Measurements from ENCODE around the gene IFI27L2.
A peak's percentile ranks its signal among the peaks of the same experiment; 100 is the strongest.
"Not testable (repeated sequence)": the region's sequence is repeated elsewhere in the genome, so short reads cannot be mapped to it uniquely, and the experiment has no call there.

The IFI27L2 gene, protein sequence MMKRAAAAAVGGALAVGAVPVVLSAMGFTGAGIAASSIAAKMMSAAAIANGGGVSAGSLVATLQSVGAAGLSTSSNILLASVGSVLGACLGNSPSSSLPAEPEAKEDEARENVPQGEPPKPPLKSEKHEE

DNA sequence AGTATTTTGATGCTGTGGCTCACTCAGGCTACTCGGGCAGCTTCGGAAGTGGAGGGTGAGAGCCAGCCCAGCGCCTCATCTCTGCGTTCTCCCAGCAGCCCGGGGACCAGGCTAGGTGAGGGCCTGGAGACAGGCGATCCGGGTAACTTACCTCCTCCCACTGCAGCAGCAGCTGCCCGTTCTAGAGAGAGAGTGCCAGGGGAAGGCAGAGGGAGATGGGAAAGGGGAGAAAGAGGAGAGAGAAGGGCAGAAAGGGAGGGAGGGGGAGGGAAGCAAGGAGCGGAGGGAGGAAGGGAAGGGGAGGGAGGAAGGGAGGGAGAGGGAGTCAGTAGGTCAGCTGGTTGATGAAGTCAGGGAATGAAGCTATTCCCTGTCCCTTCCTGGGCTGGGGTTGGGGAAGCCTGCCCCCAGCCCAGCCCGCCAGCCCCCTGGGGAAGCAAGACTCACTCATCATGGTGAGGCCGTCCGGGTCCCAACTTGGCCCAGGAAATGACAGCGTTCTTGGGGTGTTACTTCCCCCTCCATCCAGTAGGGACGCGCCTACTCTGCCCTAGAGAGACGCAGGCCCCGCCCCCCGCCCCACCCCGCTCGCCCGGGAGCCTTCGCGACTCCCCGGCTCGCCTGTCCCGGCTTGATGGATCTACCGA, at the start of gene IFI27L2:
Gene IFI27L2 (minus strand): TSS at position 494 of the 647 bp plus-strand sequence. CDS start 40 bp downstream, at position 454.
- DNase-seq (ENCODE audit: low read depth in 2 of 2, low spot score in 1 of 2): peak; percentile 10 to 27

DNA sequence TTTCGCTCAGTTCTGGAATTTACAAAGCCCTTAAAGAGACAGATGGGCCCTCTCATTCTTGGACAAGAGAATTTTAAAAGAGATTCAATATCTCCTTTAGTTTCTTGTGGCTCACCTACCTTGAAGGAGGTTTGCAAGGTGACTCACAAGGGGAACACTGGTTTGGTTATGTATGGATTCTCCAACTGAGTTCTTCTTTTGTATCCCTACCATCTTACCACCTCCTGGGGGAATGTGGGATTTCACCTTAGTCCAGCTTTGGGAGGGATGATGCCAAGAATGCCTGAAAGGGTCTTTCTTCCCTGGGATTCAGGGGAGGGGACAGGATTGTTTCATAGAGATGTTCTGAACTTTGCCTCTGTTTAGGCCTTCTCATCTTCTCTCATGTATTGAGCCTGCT, 48.4 kb upstream of the IFI27L2 start:
- no peak for DNase-seq (ENCODE audit: low read depth in 2 of 2, low spot score in 1 of 2)

DNA sequence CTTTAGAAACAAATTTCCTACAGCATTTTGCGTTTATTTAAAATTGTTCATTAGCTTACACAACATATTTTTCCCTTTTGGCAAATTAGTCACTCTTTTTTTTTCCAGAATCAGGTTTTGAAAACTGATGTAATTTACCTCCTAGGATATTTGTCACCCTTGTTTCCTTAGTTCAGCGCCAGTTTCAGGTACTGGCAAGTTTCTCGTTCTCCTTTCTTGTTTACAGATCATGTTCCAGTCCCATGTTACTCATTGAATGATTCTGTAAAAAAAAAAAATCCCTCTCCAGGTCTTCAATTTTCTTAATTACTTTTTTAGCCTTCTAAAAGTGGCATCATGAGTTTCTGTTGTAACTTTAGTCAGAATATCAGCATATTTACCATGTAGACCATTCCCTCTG, 47.4 kb upstream of the IFI27L2 start:
- DNase-seq (ENCODE audit: low read depth in 2 of 2, low spot score in 1 of 2): no peak

DNA sequence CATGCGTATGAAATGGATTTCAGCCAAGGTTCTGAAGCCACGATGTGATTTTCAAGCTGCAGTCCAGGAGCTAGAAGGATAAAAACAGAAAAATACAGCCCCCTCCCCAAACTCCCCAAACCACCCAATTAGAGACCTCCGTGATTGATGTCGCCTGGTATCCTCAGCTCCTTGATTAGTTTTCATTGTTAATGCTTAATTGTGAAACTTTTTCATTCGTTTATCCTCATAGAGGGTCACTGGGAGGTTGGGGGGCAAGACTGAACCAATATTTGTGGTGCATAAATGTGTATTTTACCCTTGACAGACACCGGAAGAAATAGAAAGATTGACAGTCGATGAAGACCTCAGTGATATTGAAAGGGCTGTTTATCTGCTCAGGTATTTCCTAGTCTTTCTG, 46.3 kb upstream of the IFI27L2 start:
- no peak for DNase-seq (ENCODE audit: low read depth in 2 of 2, low spot score in 1 of 2)

DNA sequence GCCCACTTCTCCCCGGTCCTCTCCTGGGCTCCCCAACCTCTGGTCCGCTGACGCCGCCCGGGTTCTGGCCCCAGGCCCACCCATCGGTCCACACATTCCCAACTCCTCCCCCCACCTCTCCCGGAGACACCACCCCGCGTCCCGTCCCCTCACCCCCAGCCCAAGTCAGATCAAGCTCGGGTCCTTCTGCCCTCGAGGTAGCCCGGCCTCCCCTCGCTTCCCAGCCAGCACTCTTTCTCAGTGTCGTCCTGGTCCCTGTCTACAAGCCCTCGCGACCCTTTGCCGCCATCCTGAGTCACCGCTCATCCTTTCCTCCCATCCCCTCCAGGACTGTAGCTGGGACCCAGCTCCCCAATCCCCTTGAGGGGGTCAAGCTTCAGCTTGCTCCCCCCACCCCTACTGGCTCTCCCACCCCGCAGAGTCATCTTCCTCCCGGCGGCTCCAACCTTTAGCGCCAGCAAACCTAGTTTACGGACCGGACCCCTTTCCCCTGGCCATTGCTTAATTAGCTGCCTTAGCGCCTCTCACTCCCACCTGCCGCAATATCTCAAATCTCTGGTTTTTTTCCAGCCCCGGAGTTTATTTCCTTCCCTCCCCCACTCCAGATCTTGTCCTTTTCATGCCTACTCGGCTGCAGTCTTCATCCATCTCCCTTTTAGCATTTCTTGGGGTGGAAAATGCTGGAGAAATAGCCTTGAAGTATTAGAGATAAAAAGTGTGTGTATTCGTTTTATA, 45.8 kb upstream of the IFI27L2 start:
- DNase-seq (ENCODE audit: low read depth in 2 of 2, low spot score in 1 of 2): no peak

DNA sequence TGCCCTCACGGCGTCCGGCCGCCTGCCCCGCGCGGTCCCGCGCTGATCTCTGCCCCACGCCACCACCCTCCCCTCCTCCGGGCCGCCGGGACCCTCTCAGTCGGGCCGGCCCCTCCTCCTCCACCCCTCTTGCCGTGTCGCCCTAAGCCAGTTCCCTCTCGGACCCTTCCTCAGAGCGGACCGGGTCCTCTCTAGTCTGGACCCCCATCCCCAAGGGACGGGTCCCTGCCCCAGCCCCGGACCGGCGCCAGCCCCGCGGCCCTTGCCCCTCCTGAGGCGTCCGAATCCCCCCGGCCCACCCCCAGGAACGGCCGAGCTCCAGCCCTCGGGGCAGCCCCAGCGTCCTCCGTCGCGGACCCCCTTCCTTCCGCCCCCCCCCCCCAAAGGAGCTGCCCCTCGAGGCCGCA, 45.2 kb upstream of the IFI27L2 start:
- DNase-seq (ENCODE audit: low read depth in 2 of 2, low spot score in 1 of 2): no peak

DNA sequence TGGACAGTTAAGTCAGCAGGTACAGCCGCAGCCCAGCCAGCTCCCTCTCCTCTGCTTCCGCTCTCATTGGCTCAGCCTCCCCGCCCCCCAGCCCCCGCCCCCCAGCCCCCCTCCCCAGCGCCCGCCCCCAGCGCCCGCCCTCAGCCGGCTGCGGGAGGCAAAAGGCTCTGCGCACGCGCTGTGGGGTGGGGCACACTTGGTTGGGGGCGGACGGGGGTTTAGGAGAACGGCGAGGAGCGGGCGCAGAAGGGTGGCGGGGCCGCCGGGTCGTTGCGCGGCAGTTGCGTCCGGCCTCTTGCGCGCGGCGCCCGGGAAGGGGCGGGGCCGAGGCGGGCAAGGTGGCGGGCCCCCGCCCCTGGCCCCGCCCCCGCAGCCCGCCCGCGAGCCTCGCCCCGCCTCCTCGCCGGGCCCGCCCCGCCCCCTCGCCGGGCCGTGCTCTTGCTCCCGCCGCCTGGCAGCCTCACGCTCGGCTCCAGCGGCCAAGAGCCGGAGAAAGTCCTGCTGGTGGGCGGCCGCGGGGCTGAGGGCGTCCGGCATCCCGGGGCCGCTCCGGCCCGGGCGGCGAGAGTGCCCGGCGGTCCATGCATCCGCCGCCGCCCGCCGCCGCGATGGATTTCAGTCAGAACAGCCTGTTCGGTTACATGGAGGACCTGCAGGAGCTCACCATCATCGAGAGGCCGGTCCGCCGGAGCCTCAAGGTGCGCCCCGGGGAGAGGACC, 44.6 kb upstream of the IFI27L2 start, which contains the start of gene PPP4R4:
Gene PPP4R4 (plus strand): TSS at position 438 of the 719 bp plus-strand sequence. CDS start 144 bp downstream, at position 582.
- peak; percentile 59 to 76 for DNase-seq (ENCODE audit: low read depth in 2 of 2, low spot score in 1 of 2)

DNA sequence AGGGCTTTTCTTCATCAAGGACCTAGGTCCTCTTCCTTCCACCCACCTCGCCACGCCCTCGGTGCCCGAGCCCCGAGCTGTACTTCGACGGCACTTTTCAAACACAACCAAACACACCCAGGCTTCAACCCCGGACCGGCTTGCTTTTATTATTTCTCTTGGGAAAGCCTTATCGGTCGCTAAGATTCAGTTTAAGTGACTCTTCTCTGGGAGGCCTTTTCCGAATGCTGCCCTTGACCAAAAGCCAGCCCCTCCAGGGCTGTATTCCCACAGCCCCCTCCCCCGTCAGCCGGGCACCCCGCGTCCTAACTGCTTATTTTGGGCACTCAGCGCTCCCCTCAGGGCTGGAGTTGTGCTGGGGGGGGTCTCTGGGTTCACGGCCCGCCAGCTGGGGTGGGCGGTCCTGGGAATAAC, 44.1 kb upstream of the IFI27L2 start:
- no peak for DNase-seq (ENCODE audit: low read depth in 2 of 2, low spot score in 1 of 2)

DNA sequence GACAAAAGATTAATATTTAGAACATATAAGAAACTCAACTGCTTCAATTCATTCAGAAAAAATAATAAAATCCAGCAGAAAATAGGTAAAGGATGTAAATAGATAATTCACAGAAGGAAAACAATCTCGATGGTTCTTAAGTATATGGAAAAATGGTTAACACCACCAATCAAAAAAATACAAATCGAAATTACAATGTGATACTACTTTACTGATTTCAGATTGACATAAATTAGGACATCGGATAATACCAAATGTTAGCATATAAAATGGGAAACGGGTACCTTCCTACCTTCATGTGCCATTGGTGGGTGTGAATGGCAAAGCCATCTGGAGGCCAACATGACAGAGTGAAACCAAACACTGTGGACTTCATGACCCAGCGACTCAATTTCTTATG, 43.1 kb upstream of the IFI27L2 start:
- no peak for DNase-seq (ENCODE audit: low read depth in 2 of 2, low spot score in 1 of 2)

DNA sequence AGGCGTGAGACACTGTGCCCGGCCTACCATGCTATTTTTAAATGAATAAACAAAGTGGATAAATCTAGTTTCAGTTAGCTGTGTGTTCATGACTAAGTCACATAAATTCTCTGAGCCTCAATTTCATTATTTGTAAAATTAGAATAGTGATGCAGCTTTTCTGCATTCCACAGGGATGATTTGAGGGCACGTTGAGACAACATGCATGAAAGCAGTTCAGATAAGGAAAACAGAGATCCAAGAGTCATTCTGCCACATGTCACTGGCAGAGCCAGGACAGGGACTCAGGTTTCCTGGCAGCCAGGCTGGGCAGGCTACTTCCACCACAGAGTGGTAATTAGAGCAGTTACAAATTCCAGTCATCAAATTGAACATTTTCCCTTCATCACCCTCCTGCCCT, 41.8 kb upstream of the IFI27L2 start:
- no peak for DNase-seq (ENCODE audit: low read depth in 2 of 2, low spot score in 1 of 2)

DNA sequence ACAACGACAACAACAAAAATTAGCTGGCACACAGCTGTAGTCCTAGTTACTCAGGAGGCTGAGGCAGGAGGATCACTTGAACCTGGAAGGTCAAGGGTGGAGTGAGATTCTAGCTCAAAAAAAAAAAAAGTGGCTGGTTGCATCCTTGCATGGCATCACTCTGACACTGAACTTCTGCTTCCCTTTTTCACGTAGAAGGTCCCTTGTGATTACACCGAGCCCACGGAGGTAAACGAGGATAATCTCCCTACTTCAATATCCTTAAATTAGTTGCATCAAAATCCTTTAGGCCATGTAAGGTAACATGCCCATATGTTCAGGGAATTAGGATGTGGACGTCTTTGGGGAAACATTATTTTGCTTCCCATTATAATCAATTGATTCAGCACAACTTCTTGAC, 40.7 kb upstream of the IFI27L2 start:
- DNase-seq (ENCODE audit: low read depth in 2 of 2, low spot score in 1 of 2): no peak

DNA sequence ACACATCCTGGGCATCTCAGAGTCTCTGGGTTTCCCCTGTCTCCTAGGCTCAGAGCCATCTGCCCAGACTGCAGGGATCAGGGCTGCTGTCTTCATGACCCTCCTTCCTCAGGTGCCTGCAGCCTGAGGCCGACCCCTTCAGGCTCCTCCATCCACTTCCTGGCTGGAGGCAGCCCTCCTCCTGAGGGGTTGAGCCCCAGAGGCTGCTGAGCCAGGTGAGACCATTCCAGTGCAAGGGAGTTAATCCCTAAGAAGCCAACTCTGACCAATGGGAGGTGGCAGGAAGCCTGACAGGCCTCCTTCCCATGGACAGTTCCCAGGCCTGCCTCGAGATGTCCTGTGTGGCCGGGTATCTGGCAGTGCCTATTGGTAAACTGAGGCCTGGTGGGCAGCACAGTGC, 36.3 kb upstream of the IFI27L2 start:
- no peak for DNase-seq (ENCODE audit: low read depth in 2 of 2, low spot score in 1 of 2)

DNA sequence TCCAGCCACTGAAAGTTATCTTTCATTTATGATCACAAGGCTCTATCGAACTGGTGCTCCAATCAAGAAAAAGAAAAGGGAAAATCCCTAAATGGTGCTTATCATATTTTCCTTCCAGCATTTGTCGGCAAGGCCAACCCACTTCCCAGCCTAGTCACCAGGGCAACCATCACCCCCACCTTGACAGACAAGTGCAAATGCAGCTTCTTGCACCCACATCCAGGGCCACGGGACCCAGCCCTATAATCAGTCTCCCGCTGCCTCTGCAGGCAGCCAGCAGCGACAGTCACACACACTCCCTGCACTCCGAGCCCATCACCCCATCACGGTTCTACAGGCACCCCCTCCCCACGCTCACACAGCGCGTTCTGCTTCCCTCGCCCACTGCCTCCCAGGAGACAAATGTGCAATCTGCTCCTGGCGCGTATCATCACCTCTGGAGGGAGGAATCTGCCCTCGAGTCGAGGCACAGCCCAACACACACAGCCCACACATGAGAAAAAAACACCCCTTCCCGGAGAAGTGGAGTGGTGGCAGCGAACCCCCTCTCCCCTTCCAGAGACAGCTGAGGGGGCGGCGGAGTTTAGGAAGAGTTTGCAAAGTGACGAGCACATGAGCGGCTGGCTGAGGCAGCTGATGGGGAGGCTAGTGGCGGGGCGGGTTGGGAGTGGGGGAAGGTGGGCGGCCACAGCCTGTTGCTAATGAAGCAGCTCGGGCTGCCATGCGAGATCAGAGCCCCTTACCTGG, 35.5 kb upstream of the IFI27L2 start:
- DNase-seq (ENCODE audit: low read depth in 2 of 2, low spot score in 1 of 2): no peak

DNA sequence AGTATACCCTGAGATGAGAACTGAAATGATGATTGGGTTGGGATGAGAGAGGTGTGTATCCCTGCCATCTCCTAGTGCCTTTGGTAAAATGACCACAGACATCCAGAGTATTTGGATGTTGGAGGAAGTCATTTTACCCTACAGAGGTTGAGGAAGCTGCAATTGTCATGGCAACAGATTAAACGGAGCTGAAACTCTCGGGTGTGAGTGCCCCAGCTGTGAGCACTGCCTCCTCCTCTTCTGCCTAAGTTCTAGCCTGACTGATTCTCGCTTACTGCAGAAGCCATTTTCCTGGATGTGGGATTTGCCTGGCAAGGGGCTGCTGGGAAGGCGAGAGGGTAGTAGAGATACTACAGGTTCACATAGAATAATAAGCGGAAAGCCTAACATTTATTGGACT, 34.4 kb upstream of the IFI27L2 start:
- DNase-seq (ENCODE audit: low read depth in 2 of 2, low spot score in 1 of 2): no peak

DNA sequence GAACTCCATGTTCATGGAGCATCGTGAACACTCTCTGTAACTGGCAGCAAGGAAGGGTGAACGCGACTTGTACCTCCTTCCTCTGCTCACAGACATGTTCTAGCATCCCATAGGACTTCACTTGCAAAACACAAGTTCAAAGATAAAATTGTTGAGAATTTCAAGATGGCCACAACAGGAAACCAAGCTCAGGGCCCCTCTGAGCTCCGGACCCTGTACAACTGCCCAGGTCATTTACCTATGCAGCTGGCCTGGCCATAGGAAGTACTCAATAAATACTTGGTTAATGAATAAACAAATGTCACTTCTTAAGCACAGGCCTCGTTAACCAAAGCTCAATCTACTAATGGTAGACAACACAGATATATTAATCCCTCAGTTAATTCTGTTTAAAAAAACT, 33.1 kb upstream of the IFI27L2 start:
- DNase-seq (ENCODE audit: low read depth in 2 of 2, low spot score in 1 of 2): no peak

DNA sequence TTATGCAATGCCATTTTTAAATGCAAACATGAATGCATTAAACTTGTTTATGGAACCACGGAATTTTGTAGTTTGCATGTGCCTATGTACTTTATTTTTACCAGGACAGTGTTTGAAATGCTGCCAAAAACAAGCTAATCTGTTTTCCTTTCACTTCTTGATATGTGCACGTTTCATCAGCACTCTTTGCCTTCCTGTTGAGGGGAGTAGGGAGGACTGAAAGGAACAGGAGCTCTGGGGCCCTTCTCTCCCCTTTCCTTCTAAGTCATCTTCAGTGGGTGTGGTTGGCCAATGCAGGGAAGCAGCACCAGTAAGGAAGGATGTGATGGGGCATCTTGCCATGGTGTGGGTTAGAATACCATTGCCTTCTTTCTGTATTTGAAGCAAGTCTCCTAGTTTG, 32.6 kb upstream of the IFI27L2 start:
- DNase-seq (ENCODE audit: low read depth in 2 of 2, low spot score in 1 of 2): no peak

DNA sequence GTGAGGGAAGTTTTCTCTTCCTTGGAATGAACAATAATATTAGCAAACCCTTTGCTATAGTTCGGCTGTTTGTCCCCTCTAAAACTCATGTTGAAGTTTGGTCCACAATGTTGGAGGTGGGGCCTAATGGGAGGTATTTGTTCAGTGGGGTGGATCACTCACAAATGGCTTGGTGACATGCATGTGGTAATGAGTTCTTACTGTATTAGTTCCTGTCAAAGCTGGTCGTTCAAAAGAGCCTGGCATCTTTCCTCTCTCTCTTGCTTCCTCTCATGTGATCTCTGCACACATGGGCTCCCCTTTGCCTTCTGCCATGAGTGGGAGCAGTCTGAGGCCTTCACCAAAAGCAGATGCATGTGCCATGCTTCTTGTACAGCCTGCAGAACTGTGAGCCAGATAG, 31.7 kb upstream of the IFI27L2 start:
- no peak for DNase-seq (ENCODE audit: low read depth in 2 of 2, low spot score in 1 of 2)

DNA sequence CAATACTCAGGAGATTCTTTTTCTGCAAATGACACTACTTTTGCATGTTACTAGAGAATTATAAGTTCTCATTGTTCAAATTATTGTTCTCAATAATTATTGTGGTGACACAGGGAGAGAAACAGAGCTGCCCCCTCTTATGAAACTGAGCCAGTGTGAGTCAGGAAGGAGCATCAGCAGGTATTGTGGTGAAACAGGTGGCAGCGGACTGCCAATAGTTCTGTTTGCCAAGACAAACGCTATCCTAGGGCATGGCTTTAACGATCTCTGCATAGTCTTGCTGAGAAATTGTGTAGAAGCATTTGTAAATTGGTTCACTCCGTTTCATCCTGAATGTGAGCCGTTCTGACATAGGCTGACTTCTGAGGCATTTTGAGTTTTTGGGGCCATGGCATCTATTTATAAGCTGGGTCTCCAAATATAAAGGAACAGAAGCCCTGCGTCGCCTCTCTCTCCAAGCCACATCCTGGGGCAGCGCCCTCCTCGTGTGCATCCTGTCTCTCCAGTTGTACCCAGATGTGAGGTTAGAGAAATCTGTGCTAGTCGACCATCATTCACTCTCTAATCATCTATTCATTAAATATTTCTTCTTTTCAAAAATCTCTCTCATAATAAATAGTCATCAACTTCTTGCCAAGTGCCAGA, 29.0 kb upstream of the IFI27L2 start:
- DNase-seq (ENCODE audit: low read depth in 2 of 2, low spot score in 1 of 2): no peak

DNA sequence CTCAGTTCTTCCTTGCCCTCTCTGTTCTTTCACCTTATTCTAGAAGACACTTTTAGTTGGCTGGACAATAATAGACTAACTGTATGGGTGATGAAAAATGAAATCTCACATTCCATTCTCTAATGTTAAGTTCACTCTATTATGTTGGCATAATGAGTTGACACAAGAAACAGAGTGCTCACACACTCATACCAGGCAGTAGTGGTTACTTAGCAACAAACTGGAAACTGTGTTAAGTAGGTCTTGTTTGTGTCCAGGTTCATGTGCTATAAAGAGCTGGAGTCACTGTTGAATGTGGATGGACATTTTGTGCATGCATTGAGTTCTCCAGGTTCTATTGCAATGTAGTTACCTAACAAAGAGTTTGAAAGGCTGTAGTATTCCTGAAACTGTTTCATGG, 27.8 kb upstream of the IFI27L2 start:
- no peak for DNase-seq (ENCODE audit: low read depth in 2 of 2, low spot score in 1 of 2)

DNA sequence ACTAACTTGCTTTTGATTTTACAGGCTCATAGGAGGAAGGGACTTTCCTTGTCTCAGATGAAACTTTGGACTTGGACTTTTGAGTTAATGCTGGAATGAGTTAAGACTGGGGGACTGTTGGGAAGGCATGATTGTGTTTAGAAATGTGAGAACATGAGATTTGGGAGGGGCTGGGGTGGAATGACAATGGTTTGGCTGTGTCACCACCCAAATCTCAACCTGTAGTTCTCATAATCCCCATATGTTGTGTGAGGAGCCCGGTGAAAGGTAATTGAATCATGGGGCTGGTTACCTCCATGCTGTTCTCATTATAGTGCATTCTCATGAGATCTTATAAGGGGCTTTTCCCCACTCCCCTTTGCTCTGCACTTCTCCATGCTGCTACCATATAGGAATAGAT, 26.7 kb upstream of the IFI27L2 start:
- DNase-seq (ENCODE audit: low read depth in 2 of 2, low spot score in 1 of 2): not testable (repeated sequence)
